GM19099 (cell line): ENCODE data around the gene FEM1C.

ENCODE experiments used
- POLR2A ChIP-seq: IDR thresholded peaks from 3 replicates; pipeline ENCODE4 v1.6.1; 2011; ENCODE audit warnings: low read depth; ENCODE audit not compliant: insufficient read length; ENCODE audit errors: extremely low read depth

FEM1C gene

GRCh38 chr5:115568668-115569067 lies 24.1 kb upstream of the FEM1C start:
- TF ChIP-seq POLR2A, result no peak

DNA sequence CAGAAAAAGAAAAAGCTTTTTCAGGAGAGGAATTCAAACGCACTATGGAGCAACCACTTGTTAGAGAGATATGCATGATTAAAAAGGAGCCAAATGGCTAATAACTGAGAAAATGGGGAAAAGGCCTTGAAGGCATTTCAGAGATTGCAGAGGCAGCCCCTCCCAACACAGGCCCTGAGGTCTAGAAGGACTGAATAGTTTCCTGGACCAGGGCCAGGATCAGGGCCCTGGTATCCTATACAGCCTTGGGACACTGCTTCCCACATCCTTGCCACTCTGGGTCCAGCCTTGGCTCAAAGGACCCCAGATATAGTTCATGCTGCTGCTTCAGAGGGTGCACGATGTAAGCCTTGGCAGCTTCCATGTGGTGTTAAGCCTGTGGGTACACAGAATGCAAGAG lies 20.7 kb upstream of the FEM1C start:
- TF ChIP-seq POLR2A, result no peak

- TF ChIP-seq POLR2A, result no peak
Observed at GRCh38 chr5:115561176-115561575, 16.6 kb upstream of the FEM1C start.

- TF ChIP-seq POLR2A, result no peak
Observed at GRCh38 chr5:115559524-115559923, 14.9 kb upstream of the FEM1C start.

DNA sequence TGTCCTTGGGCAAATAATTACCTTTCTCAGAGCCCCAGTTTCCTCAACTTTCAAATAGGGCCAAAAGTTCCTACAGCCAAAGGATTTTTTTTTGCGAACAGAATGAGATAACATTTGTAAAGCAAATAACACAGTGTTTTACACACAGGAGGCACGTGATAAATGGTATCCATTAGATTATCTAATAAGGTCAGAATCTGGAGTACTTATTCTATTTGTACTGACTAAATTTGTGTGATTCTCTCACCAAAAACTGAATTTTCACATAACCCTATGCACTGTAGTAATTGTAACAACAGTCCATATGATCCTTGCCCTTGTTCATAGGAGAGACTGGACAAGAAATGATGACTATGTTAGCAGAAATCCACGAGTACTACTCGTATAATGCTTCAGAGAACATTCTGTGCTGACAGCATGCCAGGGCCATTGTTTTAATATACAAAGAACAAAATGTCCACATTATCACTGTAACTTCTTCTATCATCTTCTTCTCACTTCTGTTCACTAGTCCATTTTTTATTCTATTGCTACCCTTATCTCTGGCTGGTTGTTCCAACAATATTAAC lies 13.9 kb upstream of the FEM1C start:
- TF ChIP-seq POLR2A, result no peak

GRCh38 chr5:115557667-115558387 lies 13.3 kb upstream of the FEM1C start:
- no peak for TF ChIP-seq POLR2A

- TF ChIP-seq POLR2A, result no peak
Observed at GRCh38 chr5:115556276-115556675, 11.7 kb upstream of the FEM1C start.

GRCh38 chr5:115555084-115555633 lies 10.6 kb upstream of the FEM1C start:
- no peak for TF ChIP-seq POLR2A

DNA sequence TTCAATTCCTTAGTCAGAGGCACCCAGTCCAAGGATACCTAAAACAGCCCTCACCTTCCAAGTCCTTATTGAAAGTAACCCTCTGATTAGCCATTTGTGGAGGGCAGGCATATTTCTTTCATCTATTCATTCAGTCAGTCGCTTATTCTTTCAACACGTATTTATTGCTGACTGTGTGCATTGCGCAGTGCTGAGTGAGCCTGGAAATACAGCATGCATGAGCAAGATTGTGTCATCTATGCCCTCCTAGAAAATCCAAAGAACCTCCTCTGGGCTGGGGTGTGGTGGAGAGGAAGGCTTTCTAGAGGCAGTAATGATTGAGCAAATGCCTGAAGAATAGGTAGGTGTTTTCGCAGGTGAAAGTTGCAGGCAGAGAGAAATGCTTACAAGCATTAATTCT lies 8.5 kb upstream of the FEM1C start:
- TF ChIP-seq POLR2A, result no peak

DNA sequence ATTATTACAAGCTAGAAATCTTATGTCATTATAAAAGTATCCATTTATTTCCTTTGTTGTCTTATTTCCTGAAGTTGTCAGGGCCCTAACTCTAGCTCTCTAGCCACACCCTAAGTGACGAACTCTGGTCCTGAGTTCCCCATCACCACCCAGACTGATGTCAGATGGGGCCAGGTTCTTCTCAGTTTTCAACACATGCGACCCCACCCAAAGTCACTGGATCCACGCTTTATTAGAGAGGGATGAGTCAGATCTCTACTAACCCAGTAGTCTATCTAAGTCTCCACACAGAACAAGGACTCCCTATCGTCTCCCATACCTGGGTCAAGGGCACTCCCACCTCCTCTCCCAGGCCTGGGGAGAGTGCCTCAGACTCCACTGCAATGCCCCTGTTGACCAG lies 6.8 kb upstream of the FEM1C start:
- no peak for TF ChIP-seq POLR2A

GRCh38 chr5:115549154-115549553 lies 4.6 kb upstream of the FEM1C start:
- no peak for TF ChIP-seq POLR2A

GRCh38 chr5:115548683-115549082 lies 4.1 kb upstream of the FEM1C start:
- no peak for TF ChIP-seq POLR2A

- TF ChIP-seq POLR2A, result no peak
Observed at GRCh38 chr5:115545351-115545882, 842 bp upstream of the FEM1C start.

DNA sequence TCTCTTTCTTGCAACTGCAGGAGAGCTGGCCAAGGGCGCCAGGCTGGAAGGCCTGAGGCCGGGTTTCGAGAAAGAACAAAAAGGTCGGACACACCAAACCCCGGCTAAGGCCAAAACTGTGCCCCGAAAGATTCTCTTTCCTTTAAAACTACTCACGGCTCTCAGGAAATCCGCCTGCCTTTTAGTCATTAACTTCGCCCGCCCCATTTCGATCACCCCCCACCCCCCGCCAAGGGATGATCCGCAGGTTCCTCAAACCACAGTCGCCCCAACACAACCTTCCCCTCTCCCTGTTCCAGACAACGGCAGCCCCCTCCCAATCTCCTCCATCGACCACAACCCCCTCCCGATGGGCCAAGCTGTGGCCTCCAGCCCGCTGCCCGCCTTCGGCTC lies 536 bp downstream of the FEM1C start:
- TF ChIP-seq POLR2A, result no peak

DNA sequence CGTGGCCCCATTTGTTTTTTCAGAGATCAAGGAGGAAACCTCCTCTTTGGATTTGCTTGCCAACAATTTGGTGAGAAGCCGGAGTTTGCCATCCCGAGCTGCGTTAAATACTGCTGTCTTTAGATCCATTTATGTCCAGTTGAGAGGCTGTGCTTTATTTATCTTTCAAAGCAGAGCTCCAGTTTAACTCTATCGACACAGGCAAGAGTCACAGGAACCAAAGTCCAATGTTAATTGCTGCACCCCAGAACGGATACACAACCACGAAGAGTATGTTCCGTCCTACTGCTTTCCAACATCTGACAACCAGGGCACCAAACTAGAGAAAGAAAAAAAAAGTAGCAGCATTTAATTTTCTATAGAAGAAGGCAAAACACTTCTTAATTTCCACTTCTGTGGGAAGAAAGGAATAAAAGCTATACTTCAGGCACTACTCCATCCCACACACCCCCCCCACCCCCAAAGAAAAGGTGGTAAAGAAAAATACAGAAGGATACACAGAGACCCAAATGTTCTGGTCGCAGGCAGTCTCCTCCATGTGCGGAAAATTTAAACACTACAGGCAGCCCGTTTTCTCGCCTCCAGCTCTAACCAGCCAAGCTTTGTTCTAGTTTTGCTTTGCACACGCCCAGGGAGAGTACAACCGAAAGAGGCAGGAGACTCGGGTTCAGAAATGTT lies 1.1 kb downstream of the FEM1C start:
- TF ChIP-seq POLR2A, result no peak
